Stimulated activated CD4-positive, alpha-beta T cell treated with anti-CD3 and anti-CD28 coated beads, Interleukin-15, amount 100 ng/mL, for 1 hour (primary cell): ENCODE measurements around the gene SDC1.

Source experiments
- DNase-seq, 2 donors: peaks; one replicate each; pipeline ENCODE4 v3.0.0-alpha.2; 2020; ENCODE audit warnings: low read depth in 1 of 2, low spot score in 1 of 2

The SDC1 gene

DNA sequence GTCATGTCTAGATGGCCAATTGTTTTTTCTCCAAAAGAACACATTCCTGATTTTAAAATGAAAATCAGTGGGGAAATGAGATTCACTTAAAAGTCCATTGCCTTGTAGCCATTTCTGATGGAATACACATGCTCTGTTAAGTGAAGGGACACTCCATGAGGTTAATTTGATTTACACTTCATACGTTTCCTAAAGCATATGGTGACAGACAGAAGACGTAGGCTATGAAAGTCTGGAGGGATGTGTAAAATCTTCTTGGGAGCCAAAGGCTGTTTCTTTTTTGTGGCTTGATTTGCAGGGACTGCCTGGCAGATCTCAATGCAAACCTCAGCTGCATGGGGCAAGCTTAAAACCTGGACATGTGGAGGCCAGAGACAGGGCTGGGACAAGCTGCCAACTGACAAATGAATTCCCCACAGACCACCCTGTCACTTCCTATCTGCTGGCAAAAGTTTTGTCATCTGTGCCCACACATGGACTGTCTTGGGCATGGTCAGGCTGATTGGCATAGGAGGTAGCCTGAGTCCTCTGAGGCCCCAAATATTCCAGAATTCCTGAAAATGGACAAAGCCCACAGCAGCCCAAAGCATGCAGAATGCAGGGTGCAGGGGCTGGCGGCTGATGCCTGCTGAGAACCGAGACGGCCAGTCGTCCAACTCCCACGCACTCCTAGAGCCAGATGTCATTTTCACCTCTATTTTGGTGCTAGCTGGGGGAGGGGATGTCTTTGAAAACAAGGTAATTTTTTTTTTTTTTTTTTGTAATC lies 73.9 kb downstream of the SDC1 start:
- no peak for DNase-seq
